Spleen (tissue), 11 donors: ENCODE results near the gene TLDC2. TPM values are rescaled to one million over a fixed set of nuclear protein-coding genes. Genes with fewer than 3 reads are reported as not detected.

Source experiments
- DNase-seq: peaks from one replicate; pipeline ENCODE4 v3.0.0-alpha.2; 2020
- H3K27ac ChIP-seq, 8 donors: fragments of 200-600 bp; sonication (generic) in 7 of 8; 1 replicate in 4 of 8; 2 replicates in 4 of 8; pipeline versions ENCODE4 v1.5.0 to v1.8.0; 2016 to 2021; ENCODE audit warnings: inconsistent platforms in 4 of 8, mild to moderate bottlenecking in 4 of 8, moderate library complexity in 1 of 8
- H3K27me3 ChIP-seq, 7 donors: fragments of 200-600 bp; sonication (generic) in 6 of 7; replicated peaks in 1 of 7; 1 replicate in 4 of 7; 2 replicates in 3 of 7; pipeline versions ENCODE4 v1.5.0 to v1.8.0; 2016 to 2021; ENCODE audit warnings: inconsistent platforms in 3 of 7, mild to moderate bottlenecking in 1 of 7
- H3K36me3 ChIP-seq, 6 donors: fragments of 200-600 bp; sonication (generic) in 5 of 6; 1 replicate in 4 of 6; 2 replicates in 2 of 6; pipeline versions ENCODE4 v1.5.0 to v1.8.0; 2016 to 2021; ENCODE audit warnings: inconsistent platforms in 2 of 6
- H3K4me1 ChIP-seq, 6 donors: fragments of 200-600 bp; sonication (generic) in 5 of 6; 1 replicate in 3 of 6; 2 replicates in 3 of 6; pipeline versions ENCODE4 v1.5.0 to v1.8.0; 2016 to 2021; ENCODE audit warnings: inconsistent platforms in 3 of 6
- H3K4me3 ChIP-seq, 8 donors: fragments of 200-600 bp; sonication (generic) in 7 of 8; 1 replicate in 4 of 8; 2 replicates in 4 of 8; pipeline versions ENCODE4 v1.5.0 to v1.8.0; 2016 to 2021; ENCODE audit warnings: inconsistent platforms in 4 of 8, mild to moderate bottlenecking in 4 of 8, moderate library complexity in 2 of 8
- H3K9me3 ChIP-seq, 8 donors: fragments of 200-600 bp; sonication (generic) in 7 of 8; 1 replicate in 4 of 8; 2 replicates in 4 of 8; pipeline versions ENCODE4 v1.5.0 to v1.8.0; 2016 to 2021; ENCODE audit warnings: inconsistent platforms in 4 of 8
- POLR2A ChIP-seq, 3 donors: fragments of 450-650 bp; IDR thresholded peaks; one replicate each; pipeline ENCODE4 v1.5.1; 2017; ENCODE audit warnings: antibody characterized with exemption in 3 of 3, mild to moderate bottlenecking in 1 of 3
- POLR2AphosphoS5 ChIP-seq, 3 donors: sonication (generic); formaldehyde crosslinking; IDR thresholded peaks; one replicate each; pipeline ENCODE4 v1.5.1; 2017; ENCODE audit warnings: antibody characterized with exemption in 3 of 3
- WGBS, 5 donors: extraction: QIAGEN DNeasy Blood & Tissue Kit in 3 of 5; methylation state at CpG; one replicate each; pipeline versions ENCODE4 v1.1.5 to v1.1.7; 2013 to 2018; 5-methylcytosine and 5-hydroxymethylcytosine counted together
- intact Hi-C: fragments of 100-400 bp; cut with DNase I; formaldehyde crosslinking; loops from one replicate; pipeline ENCODE4 v1.15.0; 2023; ENCODE audit warnings: low total_unique reads
- polyA plus RNA-seq, 3 donors: library from polyadenylated mRNA; stranded (reverse); fragments of 200-250 nt; gene quantifications; one replicate each; pipeline ENCODE4 v1.2.1, GENCODE V29; 2013
- total RNA-seq, 7 donors: library from RNA; depleted of rRNA in 3 of 7; stranded (reverse); fragments of >200 nt in 3 of 7; fragmentation: NEBNext Ultra II Directional in 4 of 7; extraction: Animal tissue kit (Norgen Biotek cat#: 25700) in 4 of 7; gene quantifications; one replicate each; pipeline versions ENCODE4 v1.1.0 to v1.2.1, GENCODE V29; 2016 to 2021
- TF ChIP-seq, protein P1 (sequence below), 11 experiments: fragments of 200-600 bp in 7 of 11; fragments of 450-650 bp in 4 of 11; sonication (generic) in 4 of 11; IDR thresholded peaks in 8 of 11; conservative IDR thresholded peaks in 3 of 11; 1 replicate in 7 of 11; 2 replicates in 4 of 11; pipeline versions ENCODE4 v1.4.0 to v1.8.0; 2016 to 2021; ENCODE audit warnings: antibody characterized with exemption in 11 of 11, inconsistent platforms in 4 of 11, mild to moderate bottlenecking in 1 of 11
- donor health status: healthy with polysubstance abuse.
- donor health status: DM: no; HTN: no; CAD: no; lungs with moderate emphysema.
- donor health status: DM: no; HTN: no; CAD: no.
- donor health status: Bipolar disorder and iron deficiency.
- donor health status: healthy.
- donor health status: DM: no; HTN: no; CAD: no.
- donor health status: DM: yes; HTN: yes; CAD: no.

TLDC2 gene
- total and polyA plus RNA-seq, 10 donors, result 0.05 to 0.16 (median 0.11) TPM; not detected in 7

DNA sequence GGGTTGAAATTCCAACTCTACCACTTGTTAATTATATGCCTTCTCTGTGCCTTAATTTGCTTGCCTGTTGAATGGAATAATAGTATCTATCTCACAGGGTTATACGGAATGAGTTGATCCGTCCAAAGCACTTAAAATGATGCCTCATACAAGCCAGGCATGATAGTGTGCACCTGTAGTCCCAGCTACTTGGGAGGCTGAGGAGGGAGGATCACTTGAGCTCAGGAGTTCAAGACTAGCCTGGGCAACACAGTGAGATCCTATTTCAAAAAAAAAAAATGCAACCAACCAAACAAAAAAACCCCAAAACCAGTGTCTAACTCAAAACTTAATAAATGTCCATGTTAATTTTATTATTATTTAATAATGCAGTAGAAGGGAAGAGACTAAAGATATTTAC is 40.3 kb downstream of the TLDC2 start:
- H3K4me1 ChIP-seq, result peaks cover 0 to 12% (median 6%) of the 10 kb centered on the region in 6 donors
- H3K4me3 ChIP-seq, result no peak overlapping the region
- H3K27me3 ChIP-seq, result no peaks in the 10 kb centered on the region
- peaks cover 0 to 96% (median 86%) of the 10 kb centered on the region in 6 donors for H3K36me3 ChIP-seq
- DNase-seq, result no peak
- WGBS, 5 donors, result 93 to 98% (median 94%) methylated on average over 2 of the region's 2 CpGs
- H3K27ac ChIP-seq, result no peak overlapping the region
- no peaks in the 10 kb centered on the region for H3K9me3 ChIP-seq
- TF ChIP-seq POLR2A (IDR thresholded peaks at IDR 0.05), result no peak
- TF ChIP-seq, protein P1, sequence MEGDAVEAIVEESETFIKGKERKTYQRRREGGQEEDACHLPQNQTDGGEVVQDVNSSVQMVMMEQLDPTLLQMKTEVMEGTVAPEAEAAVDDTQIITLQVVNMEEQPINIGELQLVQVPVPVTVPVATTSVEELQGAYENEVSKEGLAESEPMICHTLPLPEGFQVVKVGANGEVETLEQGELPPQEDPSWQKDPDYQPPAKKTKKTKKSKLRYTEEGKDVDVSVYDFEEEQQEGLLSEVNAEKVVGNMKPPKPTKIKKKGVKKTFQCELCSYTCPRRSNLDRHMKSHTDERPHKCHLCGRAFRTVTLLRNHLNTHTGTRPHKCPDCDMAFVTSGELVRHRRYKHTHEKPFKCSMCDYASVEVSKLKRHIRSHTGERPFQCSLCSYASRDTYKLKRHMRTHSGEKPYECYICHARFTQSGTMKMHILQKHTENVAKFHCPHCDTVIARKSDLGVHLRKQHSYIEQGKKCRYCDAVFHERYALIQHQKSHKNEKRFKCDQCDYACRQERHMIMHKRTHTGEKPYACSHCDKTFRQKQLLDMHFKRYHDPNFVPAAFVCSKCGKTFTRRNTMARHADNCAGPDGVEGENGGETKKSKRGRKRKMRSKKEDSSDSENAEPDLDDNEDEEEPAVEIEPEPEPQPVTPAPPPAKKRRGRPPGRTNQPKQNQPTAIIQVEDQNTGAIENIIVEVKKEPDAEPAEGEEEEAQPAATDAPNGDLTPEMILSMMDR (IDR thresholded peaks at IDR 0.05 in 8 of 11, conservative IDR thresholded peaks at IDR 0.05 in 3 of 11), result no peak
- TF ChIP-seq POLR2AphosphoS5 (IDR thresholded peaks at IDR 0.05), result no peak
- intact Hi-C loops, result no loop called here

DNA sequence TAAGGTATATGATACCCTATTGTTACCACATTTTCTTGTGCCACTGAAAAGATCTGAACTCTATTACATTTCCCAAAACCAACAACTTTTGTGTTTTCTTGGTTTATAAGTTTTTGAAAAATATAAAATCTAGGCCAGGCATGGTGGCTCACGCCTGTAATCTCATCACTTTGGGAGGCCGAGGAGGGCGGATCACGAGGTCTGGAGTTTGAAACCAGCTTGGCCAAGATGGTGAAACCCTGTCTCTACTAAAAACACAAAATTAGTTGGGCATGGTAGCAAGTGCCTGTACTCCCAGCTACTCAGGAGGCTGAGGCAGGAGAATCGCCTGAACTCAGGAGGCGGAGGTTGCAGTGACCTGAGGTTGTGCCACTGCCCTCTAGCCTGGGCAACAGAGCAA is 41.3 kb downstream of the TLDC2 start:
- Histone ChIP-seq H3K9me3 (no peaks in the 10 kb centered on the region), H3K4me3 (no peak overlapping the region), H3K27ac (no peak overlapping the region), H3K27me3 (no peaks in the 10 kb centered on the region), H3K4me1 (peaks cover 0 to 12% (median 6%) of the 10 kb centered on the region in 6 donors), H3K36me3 (peaks cover 0 to 96% (median 81%) of the 10 kb centered on the region in 6 donors)
- WGBS, 5 donors, result 93 to 99% (median 97%) methylated on average over 6 of the region's 6 CpGs
- intact Hi-C loops, result no loop called here
- no peak for TF ChIP-seq POLR2AphosphoS5 (IDR thresholded peaks at IDR 0.05)
- TF ChIP-seq, protein P1 (IDR thresholded peaks at IDR 0.05 in 8 of 11, conservative IDR thresholded peaks at IDR 0.05 in 3 of 11), result no peak
- DNase-seq, result no peak

DNA sequence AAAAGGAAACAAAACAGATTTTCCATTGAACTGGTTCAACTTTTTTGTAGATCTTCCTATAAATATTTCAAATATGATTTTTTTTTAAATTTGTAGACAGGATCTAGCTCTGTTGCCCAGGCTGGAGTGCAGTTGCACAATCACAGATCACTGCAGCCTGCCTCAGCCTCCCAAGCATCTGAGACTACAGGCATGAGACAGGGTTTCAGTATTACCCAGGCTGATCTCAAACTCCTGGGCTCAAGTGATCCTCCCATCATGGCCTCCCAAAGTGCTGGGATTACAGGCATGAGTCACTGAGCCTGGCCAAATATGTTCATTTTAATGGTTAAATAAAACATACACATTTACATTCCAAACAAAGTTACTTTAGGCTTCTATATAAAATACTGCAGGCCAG is 42.0 kb downstream of the TLDC2 start:
- intact Hi-C loops, result no loop called here
- DNase-seq, result no peak
- TF ChIP-seq POLR2A (IDR thresholded peaks at IDR 0.05) (no peak), POLR2AphosphoS5 (IDR thresholded peaks at IDR 0.05) (no peak)
- TF ChIP-seq, protein P1 (IDR thresholded peaks at IDR 0.05 in 8 of 11, conservative IDR thresholded peaks at IDR 0.05 in 3 of 11), result no peak
- Histone ChIP-seq H3K4me1 (peaks cover 0 to 12% (median 6%) of the 10 kb centered on the region in 6 donors), H3K27me3 (no peaks in the 10 kb centered on the region), H3K9me3 (no peaks in the 10 kb centered on the region), H3K27ac (no peak overlapping the region), H3K4me3 (no peak overlapping the region), H3K36me3 (peaks cover 0 to 96% (median 79%) of the 10 kb centered on the region in 6 donors)

DNA sequence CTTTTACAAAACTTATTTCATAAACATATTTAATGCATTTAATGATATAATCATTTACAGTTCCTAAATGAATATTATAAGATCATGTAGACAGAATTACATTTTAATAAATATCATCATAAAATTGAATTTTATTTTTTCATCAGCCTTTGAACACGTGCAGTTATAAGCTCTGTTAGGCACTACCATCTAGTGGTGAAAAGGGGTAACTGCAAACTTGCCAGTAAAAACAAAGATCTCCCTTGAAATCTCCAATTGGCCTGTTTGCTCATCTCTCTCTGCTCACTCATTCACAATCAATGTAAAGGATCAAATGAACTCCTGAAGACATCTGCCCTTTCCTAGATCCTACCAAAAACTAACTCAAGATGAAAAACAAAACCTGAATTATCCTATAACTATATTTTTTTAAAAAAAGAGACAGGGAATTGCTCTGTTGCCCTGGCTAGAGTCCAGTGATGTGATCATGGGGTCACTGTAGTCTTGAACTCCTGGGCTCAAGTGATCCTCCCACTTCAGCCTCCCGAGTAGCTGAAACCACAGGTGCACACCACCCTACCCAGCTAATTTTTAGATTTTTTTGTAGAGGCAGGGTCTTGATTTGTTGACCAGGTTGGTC is 43.9 kb downstream of the TLDC2 start:
- H3K36me3 ChIP-seq, result peaks cover 0 to 96% (median 71%) of the 10 kb centered on the region in 6 donors
- H3K27ac ChIP-seq, result peak overlapping the region in 4 of 8 donors; percentile 21 to 36 (median 28)
- TF ChIP-seq POLR2A (IDR thresholded peaks at IDR 0.05) (no peak), POLR2AphosphoS5 (IDR thresholded peaks at IDR 0.05) (no peak)
- TF ChIP-seq, protein P1 (IDR thresholded peaks at IDR 0.05 in 8 of 11, conservative IDR thresholded peaks at IDR 0.05 in 3 of 11), result peak; percentile 67 to 89 (median 83)
- H3K9me3 ChIP-seq, result no peaks in the 10 kb centered on the region
- peaks cover 0 to 17% (median 6%) of the 10 kb centered on the region in 6 donors for H3K4me1 ChIP-seq
- no peak for DNase-seq
- no peaks in the 10 kb centered on the region for H3K27me3 ChIP-seq
- intact Hi-C loops, result no loop called here
- H3K4me3 ChIP-seq, result no peak overlapping the region
- WGBS, 5 donors, result 10 to 21% (median 14%) methylated on average over 2 of the region's 2 CpGs
